H1 (cell line): Measurements from ENCODE around the gene SMIM38. TPM values are rescaled to one million over a fixed set of nuclear protein-coding genes. Genes with fewer than 3 reads are reported as not detected.

Experiments used
- CTCF ChIA-PET: fragments of 300-600 bp; sonication (Branson Sonifier 250); formaldehyde crosslinking; loops from one replicate; lab custom pipeline; 2021; ENCODE audit not compliant: partially characterized antibody; lab: Charles Lee
- POLR2A ChIA-PET: fragments of 300-600 bp; sonication (Branson Sonifier 250); formaldehyde crosslinking; loops from one replicate; lab custom pipeline; 2021; ENCODE audit warnings: inconsistent platforms; ENCODE audit not compliant: partially characterized antibody; lab: Charles Lee
- DNase-seq, 2 experiments: peaks; one replicate each; pipeline versions ENCODE4 v3.0.0 to v3.0.0-alpha.2; 2010 to 2022; ENCODE audit warnings: low spot score in 2 of 2, low read depth in 1 of 2, mixed read lengths in 1 of 2
- FAIRE-seq: peaks from 2 replicates; lab custom pipeline; 2011; peaks lifted over from hg19 to GRCh38; lab: Jason Lieb, UNC
- H2AFZ ChIP-seq: 2 replicates; pipeline ENCODE4 v1.8.1; 2012; ENCODE audit warnings: low read length, inconsistent platforms
- H2AK5ac ChIP-seq: 2 replicates; pipeline ENCODE4 v1.6.1; 2013; ENCODE audit warnings: low read depth, low read length
- H2BK120ac ChIP-seq: replicated peaks from 2 replicates; pipeline ENCODE3; 2013; ENCODE audit warnings: low read depth, low read length, inconsistent platforms
- H2BK12ac ChIP-seq: 2 replicates; pipeline ENCODE4 v1.6.1; 2013; ENCODE audit warnings: low read depth, low read length
- H2BK15ac ChIP-seq: 2 replicates; pipeline ENCODE4 v1.6.1; 2013; ENCODE audit warnings: low read length
- H2BK20ac ChIP-seq: 2 replicates; pipeline ENCODE4 v1.6.1; 2013; ENCODE audit warnings: low read length
- H2BK5ac ChIP-seq: 2 replicates; pipeline ENCODE4 v1.6.1; 2013; ENCODE audit warnings: low read depth, low read length
- H3K14ac ChIP-seq: 2 replicates; pipeline ENCODE4 v1.6.1; 2013; ENCODE audit warnings: inconsistent platforms; ENCODE audit not compliant: insufficient read length
- H3K18ac ChIP-seq: 2 replicates; pipeline ENCODE4 v1.6.1; 2013; ENCODE audit warnings: low read length; ENCODE audit errors: extremely low read depth
- H3K23ac ChIP-seq: 2 replicates; pipeline ENCODE4 v1.6.1; 2013; ENCODE audit warnings: inconsistent platforms; ENCODE audit not compliant: insufficient read length
- H3K23me2 ChIP-seq: 2 replicates; pipeline ENCODE4 v1.6.1; 2013; ENCODE audit warnings: low read depth, low read length
- H3K27ac ChIP-seq: 2 replicates; pipeline ENCODE4 v1.6.1; 2011; ENCODE audit warnings: low read depth, low read length, inconsistent platforms
- H3K27me3 ChIP-seq, 4 experiments: replicated peaks in 1 of 4; 1 replicate in 1 of 4; 2 replicates in 3 of 4; pipeline versions ENCODE4 v1.6.1 to v1.8.1; 2011 to 2013; ENCODE audit warnings: low read length in 3 of 4, mild to moderate bottlenecking in 3 of 4, inconsistent platforms in 2 of 4, mixed read lengths in 2 of 4, moderate library complexity in 1 of 4; ENCODE audit not compliant: control insufficient read depth in 3 of 4, insufficient read depth in 3 of 4; ENCODE audit errors: extremely low read depth in 1 of 4
- H3K36me3 ChIP-seq, 4 experiments: 2 replicates each; pipeline versions ENCODE4 v1.6.1 to v1.8.1; 2011 to 2013; ENCODE audit warnings: mild to moderate bottlenecking in 4 of 4, low read length in 3 of 4, moderate library complexity in 2 of 4, control low read depth in 1 of 4, inconsistent platforms in 1 of 4; ENCODE audit not compliant: insufficient read depth in 4 of 4, control insufficient read depth in 2 of 4
- H3K4ac ChIP-seq: replicated peaks from 2 replicates; pipeline ENCODE3; 2013; ENCODE audit warnings: low read length, low read depth, mixed read lengths, inconsistent platforms; ENCODE audit not compliant: insufficient read length
- H3K4me1 ChIP-seq, 4 experiments: replicated peaks in 1 of 4; 1 replicate in 1 of 4; 2 replicates in 3 of 4; pipeline versions ENCODE4 v1.6.1 to v1.8.1; 2011 to 2013; ENCODE audit warnings: low read length in 3 of 4, inconsistent platforms in 2 of 4, mixed read lengths in 1 of 4; ENCODE audit not compliant: insufficient read depth in 4 of 4, control insufficient read depth in 3 of 4
- H3K4me2 ChIP-seq, 2 experiments: 2 replicates each; pipeline versions ENCODE4 v1.6.1 to v1.8.1; 2011 to 2013; ENCODE audit warnings: low read depth in 2 of 2, low read length in 2 of 2, control low read depth in 1 of 2, inconsistent platforms in 1 of 2, mild to moderate bottlenecking in 1 of 2; ENCODE audit not compliant: insufficient read depth in 1 of 2
- H3K4me3 ChIP-seq, 4 experiments: fragments of 200-600, 300-600 bp in 1 of 4; sonication (generic), shearing (Covaris generic), sonication (Bioruptor Twin) in 1 of 4; 2 replicates each; pipeline versions ENCODE4 v1.5.1 to v1.8.1; 2011 to 2016; ENCODE audit warnings: low read length in 4 of 4, low read depth in 3 of 4, control low read depth in 2 of 4, inconsistent platforms in 2 of 4, mild to moderate bottlenecking in 2 of 4, mixed read lengths in 1 of 4, moderate library complexity in 1 of 4; ENCODE audit not compliant: insufficient read depth in 2 of 4; ENCODE audit errors: extremely low read depth in 1 of 4
- H3K56ac ChIP-seq: replicated peaks from 2 replicates; pipeline ENCODE3; 2013; ENCODE audit warnings: low read depth, mild to moderate bottlenecking, mixed read lengths, low read length, inconsistent platforms; ENCODE audit not compliant: insufficient read length
- H3K79me1 ChIP-seq: 2 replicates; pipeline ENCODE4 v1.6.1; 2013; ENCODE audit warnings: low read depth, low read length, control low read depth
- H3K79me2 ChIP-seq, 2 experiments: 2 replicates each; pipeline versions ENCODE4 v1.6.1 to v1.8.1; 2012 to 2013; ENCODE audit warnings: low read length in 2 of 2, mild to moderate bottlenecking in 2 of 2, inconsistent platforms in 1 of 2; ENCODE audit not compliant: insufficient read depth in 2 of 2, control insufficient read depth in 1 of 2
- H3K9ac ChIP-seq, 4 experiments: replicated peaks in 1 of 4; 1 replicate in 1 of 4; 2 replicates in 3 of 4; pipeline versions ENCODE4 v1.6.1 to v1.8.1; 2011 to 2013; ENCODE audit warnings: low read depth in 3 of 4, low read length in 3 of 4, control low read depth in 2 of 4, mild to moderate bottlenecking in 2 of 4, moderate library complexity in 2 of 4, inconsistent platforms in 1 of 4; ENCODE audit errors: extremely low read depth in 1 of 4
- H3K9me3 ChIP-seq, 2 experiments: 2 replicates each; pipeline versions ENCODE4 v1.6.1 to v1.8.1; 2012 to 2013; ENCODE audit warnings: mild to moderate bottlenecking in 2 of 2, moderate library complexity in 2 of 2, control low read depth in 1 of 2, inconsistent platforms in 1 of 2, low read depth in 1 of 2, low read length in 1 of 2, mixed read lengths in 1 of 2; ENCODE audit not compliant: insufficient read depth in 2 of 2
- H4K20me1 ChIP-seq, 2 experiments: replicated peaks in 1 of 2; 2 replicates each; pipeline versions ENCODE3 to v1.8.1; 2011 to 2013; ENCODE audit warnings: inconsistent platforms in 2 of 2, low read length in 2 of 2, mild to moderate bottlenecking in 1 of 2; ENCODE audit not compliant: insufficient read depth in 2 of 2, control insufficient read depth in 1 of 2
- H4K5ac ChIP-seq: 2 replicates; pipeline ENCODE4 v1.6.1; 2013; ENCODE audit warnings: low read length, low read depth, mixed read lengths, inconsistent platforms; ENCODE audit not compliant: insufficient read length
- H4K8ac ChIP-seq: 2 replicates; pipeline ENCODE4 v1.8.0; 2013; ENCODE audit warnings: mild to moderate bottlenecking, moderate library complexity, low read length, inconsistent platforms; ENCODE audit not compliant: insufficient read depth; ENCODE audit errors: extremely low read depth
- H4K91ac ChIP-seq: replicated peaks from 2 replicates; pipeline ENCODE3; 2013; ENCODE audit warnings: low read length, mixed read lengths, inconsistent platforms; ENCODE audit not compliant: insufficient read length
- CEBPB ChIP-seq: IDR thresholded peaks from 2 replicates; pipeline ENCODE4 v1.6.1; 2012; ENCODE audit warnings: low read depth, low read length
- GTF2F1 ChIP-seq: IDR thresholded peaks from 2 replicates; pipeline ENCODE4 v1.6.1; 2012; ENCODE audit warnings: low read depth, low read length, improper control_type of control experiment, borderline replicate concordance
- JUND ChIP-seq: IDR thresholded peaks from 2 replicates; pipeline ENCODE4 v1.6.1; 2011; ENCODE audit warnings: mild to moderate bottlenecking, improper control_type of control experiment, low read length
- PHF8 ChIP-seq: fragments of 200-600 bp; sonication (generic); conservative IDR thresholded peaks from 2 replicates; pipeline ENCODE4 v1.7.1; 2012; ENCODE audit warnings: low read depth, mild to moderate bottlenecking, inconsistent platforms, low read length, moderate library complexity
- POU5F1 ChIP-seq: IDR thresholded peaks from 2 replicates; pipeline ENCODE4 v1.6.1; 2011; ENCODE audit warnings: low read depth, mild to moderate bottlenecking, low read length, moderate library complexity
- RBBP5 ChIP-seq: IDR thresholded peaks from 2 replicates; pipeline ENCODE4 v1.7.1; 2012; ENCODE audit warnings: low read depth, mild to moderate bottlenecking, inconsistent platforms, low read length, moderate library complexity, borderline replicate concordance
- SRF ChIP-seq: IDR thresholded peaks from 2 replicates; pipeline ENCODE4 v1.6.1; 2011; ENCODE audit warnings: mild to moderate bottlenecking, low read depth, low read length, moderate library complexity
- USF2 ChIP-seq: IDR thresholded peaks from 2 replicates; pipeline ENCODE4 v1.6.1; 2011; ENCODE audit warnings: low read length, improper control_type of control experiment
- YY1 ChIP-seq: IDR thresholded peaks from 2 replicates; pipeline ENCODE4 v1.6.1; 2011; ENCODE audit warnings: low read depth, mild to moderate bottlenecking, low read length
- WGBS, 2 experiments: shearing (Covaris generic) in 1 of 2; methylation state at CpG; one replicate each; pipeline versions ENCODE4 v1.1.6 to v1.1.7; 2013 to 2015; ENCODE audit warnings: low lambda C conversion rate in 2 of 2, mixed read lengths in 2 of 2, inconsistent platforms in 1 of 2, low coverage in 1 of 2, missing lambda C conversion rate in 1 of 2; ENCODE audit not compliant: insufficient replicate concordance in 2 of 2, insufficient coverage in 1 of 2, insufficient read length in 1 of 2; ENCODE audit errors: extremely low coverage in 1 of 2, missing lambda C conversion rate in 1 of 2; 5-methylcytosine and 5-hydroxymethylcytosine counted together
- polyA plus RNA-seq, 7 experiments: library from polyadenylated mRNA; depleted of rRNA in 3 of 7; stranded (reverse) in 5 of 7; unstranded in 2 of 7; fragments of >200 nt in 5 of 7; fragments of 200-250 nt in 2 of 7; gene quantifications; 1 replicate in 5 of 7; 2 replicates in 1 of 7; 4 replicates in 1 of 7; pipeline versions ENCODE4 v1.2.1 to v1.2.3, GENCODE V29; 2011 to 2013; ENCODE audit warnings: missing spikeins in 2 of 7, mixed read lengths in 2 of 7
- total RNA-seq: library from RNA; stranded (reverse); fragmentation: NEBNext Ultra II Directional; extraction: Animal tissue kit (Norgen Biotek cat#: 25700); gene quantifications from 2 replicates; pipeline ENCODE4 v1.2.1, GENCODE V29; 2021

The SMIM38 gene
- total and polyA plus RNA-seq, 2 of the 8 experiments (the other 6 are each of a cell fraction or from before 2014, with no cell fraction given): 0.17 to 0.20 TPM

- Histone ChIP-seq H2BK120ac (no peak overlapping the region), H2BK20ac (no peak overlapping the region), H2AFZ (no peak overlapping the region), H3K4me1 (peaks cover 0 to 10% (median 5%) of the 10 kb centered on the region in 4 experiments), H3K14ac (no peak overlapping the region), H3K79me2 (no peaks in the 10 kb centered on the region), H3K56ac (no peak overlapping the region), H4K8ac (peak overlapping the region; percentile 12; the same call in 1 of the 2 replicates), H4K91ac (no peak overlapping the region), H4K20me1 (no peaks in the 10 kb centered on the region), H2BK12ac (no peak overlapping the region), H3K4ac (no peak overlapping the region), H3K23ac (no peak overlapping the region), H3K18ac (no peak overlapping the region), H3K4me3 (no peak overlapping the region), H3K27me3 (no peaks in the 10 kb centered on the region), H4K5ac (no peak overlapping the region), H2BK5ac (no peak overlapping the region), H2AK5ac (no peak overlapping the region), H3K79me1 (no peaks in the 10 kb centered on the region), H3K23me2 (no peaks in the 10 kb centered on the region), H3K9ac (no peak overlapping the region)
- FAIRE-seq (no peak), DNase-seq (no peak)
- WGBS, 2 experiments: 99% methylated on average over 13 of the region's 13 CpGs; no CpG with 5 or more reads in 1 of the 2 experiments
- CTCF ChIA-PET: interaction anchor here (3.8 kb wide), 1 partner anchor 17 kb away, joined by 22 read pairs; no protein-coding TSS in a partner anchor
- no peak for TF ChIP-seq PHF8
- no peak for TF ChIP-seq JUND
- TF ChIP-seq YY1: no peak
- TF ChIP-seq GTF2F1: no peak
- TF ChIP-seq USF2: no peak
- TF ChIP-seq RBBP5: no peak
- TF ChIP-seq CEBPB: no peak
- TF ChIP-seq POU5F1: no peak
- TF ChIP-seq SRF: no peak
- TF ChIP-seq, all 59 proteins: peak for 0
- H2BK15ac ChIP-seq: no peak overlapping the region
- H3K9me3 ChIP-seq: peaks cover 13 to 16% of the 10 kb centered on the region in 2 experiments; a peak in 3 of 4 replicates
- no peaks in the 10 kb centered on the region for H3K36me3 ChIP-seq
- no peak overlapping the region for H3K4me2 ChIP-seq
- H3K27ac ChIP-seq: no peak overlapping the region
- POLR2A ChIA-PET: no interaction called here
These were observed 7.4 kb upstream of the SMIM38 start for GRCh38 chr11:69148377-69148762.
